Activated CD4-positive, alpha-beta T cell treated with anti-CD3 and anti-CD28 coated beads, Interleukin-2, Interleukin-4, amounts not matched to agents 100 ng/mL and 50 ng/mL, durations not matched to agents 16 hours and 8 hours (primary cell): Measurements from ENCODE around the gene PPFIBP1.
"Not testable (repeated sequence)": the region's sequence is repeated elsewhere in the genome, so short reads cannot be mapped to it uniquely, and the experiment has no call there.

Experiments used
- DNase-seq: peaks from one replicate; pipeline ENCODE4 v3.0.0-alpha.2; 2020; ENCODE audit warnings: low spot score

Gene PPFIBP1

DNA sequence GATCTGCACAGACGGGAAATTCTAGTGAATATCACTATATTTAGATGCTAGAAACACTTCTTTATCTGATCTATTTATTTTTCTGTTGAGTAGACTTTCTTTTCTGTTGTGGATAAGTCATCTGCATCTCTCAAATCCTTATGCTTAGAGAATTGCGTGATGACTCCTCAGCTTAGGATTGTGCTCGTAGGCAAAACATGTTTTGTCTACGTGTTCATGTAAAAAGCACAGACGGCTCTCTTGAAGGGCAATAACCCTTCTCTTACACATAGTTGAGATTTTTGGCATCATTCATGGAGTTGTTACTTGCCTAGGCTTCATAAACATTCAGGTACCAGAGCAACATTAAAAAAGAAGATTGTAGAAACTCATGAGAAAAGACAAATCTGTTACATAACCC is 18.6 kb downstream of the PPFIBP1 start:
- no peak for DNase-seq

- not testable (repeated sequence) for DNase-seq
These were observed 20.9 kb downstream of the PPFIBP1 start for GRCh38 chr12:27544858-27545257.

DNA sequence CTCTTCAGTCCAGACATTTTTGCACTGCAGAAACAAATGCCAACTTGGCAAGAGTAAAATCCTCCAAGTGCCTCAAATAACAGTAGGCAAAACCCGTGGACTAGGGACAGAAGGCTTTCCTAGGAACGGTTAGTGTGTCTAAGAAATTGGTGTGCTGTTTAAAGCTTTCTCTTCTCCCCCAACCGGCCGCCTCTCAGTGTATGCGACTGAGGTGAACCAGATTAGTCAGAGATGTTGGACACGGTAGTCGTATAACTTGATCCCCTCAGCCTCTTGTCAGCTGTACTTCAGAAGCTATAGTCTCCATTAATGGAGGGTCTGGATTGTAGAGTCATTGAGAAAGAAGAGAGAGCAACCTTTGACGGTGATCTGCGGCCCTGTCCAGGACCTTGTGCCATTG is 21.7 kb downstream of the PPFIBP1 start:
- no peak for DNase-seq

DNA sequence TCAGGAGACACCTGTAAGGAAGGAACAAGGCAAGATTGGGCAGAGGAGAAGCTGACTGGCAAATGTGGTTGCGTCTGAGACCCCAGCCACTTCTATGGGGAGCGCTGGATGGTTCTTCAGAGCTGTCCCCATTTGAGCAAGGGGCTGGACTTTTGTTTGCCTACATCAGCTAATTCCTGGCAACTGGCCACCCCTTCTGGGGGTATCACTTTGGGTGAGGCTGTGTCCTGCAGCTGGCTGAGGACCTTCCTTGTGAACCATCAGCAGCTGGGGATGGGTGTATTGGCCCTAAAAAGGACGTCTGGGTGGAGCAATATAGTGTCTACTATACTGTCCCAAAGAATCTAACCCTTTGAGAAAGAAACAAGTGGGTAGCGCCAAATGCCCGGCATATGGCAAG is 23.6 kb downstream of the PPFIBP1 start:
- no peak for DNase-seq

GRCh38 chr12:27548301-27549199 is 24.5 kb downstream of the PPFIBP1 start:
- DNase-seq = no peak

GRCh38 chr12:27549236-27549800 is 25.3 kb downstream of the PPFIBP1 start:
- DNase-seq = no peak

DNA sequence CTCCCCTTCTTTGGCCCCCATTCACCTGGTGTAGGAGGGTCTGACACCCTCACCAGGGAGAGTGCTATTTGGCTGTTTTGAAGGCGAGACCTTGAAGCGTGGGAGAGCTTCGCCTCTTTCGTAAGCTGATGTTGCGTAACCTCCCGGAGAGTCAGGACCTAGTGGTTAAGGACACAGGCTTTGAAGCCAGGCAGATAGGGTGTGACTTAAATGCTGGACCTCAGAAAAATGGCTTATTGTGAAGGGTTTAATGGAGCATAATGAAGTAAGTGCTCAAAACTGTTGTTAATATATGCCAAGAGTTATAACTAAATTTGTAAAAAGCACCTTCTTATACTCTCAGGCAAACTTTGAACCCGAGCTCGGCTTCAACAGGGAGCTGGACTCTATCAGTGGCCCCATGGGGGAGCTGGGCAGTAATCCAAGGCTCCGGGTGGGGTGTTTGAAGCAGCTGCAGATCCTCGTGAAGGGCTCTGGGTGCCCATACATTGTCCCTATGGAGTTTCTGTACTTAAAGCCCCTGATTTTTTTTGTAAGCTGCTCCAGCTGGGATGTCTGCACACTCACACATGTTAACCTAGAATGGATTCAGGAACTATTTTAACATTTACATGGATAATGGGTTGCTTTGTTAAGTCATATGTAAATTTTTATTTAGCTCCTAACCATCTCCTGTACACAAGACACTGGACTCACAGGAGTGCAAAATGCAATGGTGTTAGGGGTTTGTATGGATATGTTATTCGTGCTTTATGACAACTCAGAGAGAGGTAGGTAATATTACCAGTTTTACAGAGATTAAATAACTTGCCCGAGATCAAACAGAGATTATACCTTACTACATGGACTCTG is 26.0 kb downstream of the PPFIBP1 start:
- peak; percentile 13 for DNase-seq

- DNase-seq = no peak
These were observed 26.6 kb downstream of the PPFIBP1 start for GRCh38 chr12:27550653-27550975.

- DNase-seq = no peak
These were observed 27.3 kb downstream of the PPFIBP1 start for GRCh38 chr12:27551172-27551840.

- no peak for DNase-seq
These were observed 28.2 kb downstream of the PPFIBP1 start for GRCh38 chr12:27552235-27552634.

DNA sequence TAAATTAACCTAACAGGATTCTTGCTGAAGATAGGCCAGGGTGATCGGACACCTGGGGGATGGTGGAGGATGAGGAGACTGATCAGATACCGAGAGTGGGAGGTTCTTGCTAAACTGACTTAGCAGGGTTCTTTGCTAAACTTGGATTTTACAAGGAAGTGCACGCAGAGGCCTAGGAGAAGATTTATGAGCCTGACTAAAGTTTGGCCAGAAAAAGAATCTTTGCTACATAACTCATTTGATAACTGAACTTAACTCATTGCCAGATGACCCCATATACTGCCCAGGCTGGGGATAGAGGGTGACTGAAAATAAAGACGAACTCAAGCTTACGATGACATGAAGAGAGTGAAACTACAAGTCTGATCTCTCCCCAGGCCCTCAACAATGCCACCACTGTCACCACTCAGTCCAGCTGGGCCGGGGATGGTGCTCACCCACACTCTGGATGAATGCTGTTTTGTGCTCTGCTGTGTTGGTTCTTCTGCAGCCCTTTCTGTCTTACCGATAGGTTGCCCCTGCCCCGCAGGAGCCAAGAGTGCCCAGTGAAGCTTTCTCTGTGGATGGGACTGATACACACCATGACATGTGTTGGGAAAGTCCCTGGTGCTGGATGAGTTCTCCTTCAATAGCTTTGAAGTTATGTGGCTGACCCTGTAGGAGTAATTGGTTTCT is 29.0 kb downstream of the PPFIBP1 start:
- DNase-seq = no peak

- no peak for DNase-seq
These were observed 29.9 kb downstream of the PPFIBP1 start for GRCh38 chr12:27553941-27554340.

GRCh38 chr12:27554421-27555186 is 30.6 kb downstream of the PPFIBP1 start:
- DNase-seq = no peak

- no peak for DNase-seq
These were observed 31.4 kb downstream of the PPFIBP1 start for GRCh38 chr12:27555361-27555760.

- DNase-seq = peak; percentile 71
These were observed 32.1 kb downstream of the PPFIBP1 start for GRCh38 chr12:27555925-27556778.

DNA sequence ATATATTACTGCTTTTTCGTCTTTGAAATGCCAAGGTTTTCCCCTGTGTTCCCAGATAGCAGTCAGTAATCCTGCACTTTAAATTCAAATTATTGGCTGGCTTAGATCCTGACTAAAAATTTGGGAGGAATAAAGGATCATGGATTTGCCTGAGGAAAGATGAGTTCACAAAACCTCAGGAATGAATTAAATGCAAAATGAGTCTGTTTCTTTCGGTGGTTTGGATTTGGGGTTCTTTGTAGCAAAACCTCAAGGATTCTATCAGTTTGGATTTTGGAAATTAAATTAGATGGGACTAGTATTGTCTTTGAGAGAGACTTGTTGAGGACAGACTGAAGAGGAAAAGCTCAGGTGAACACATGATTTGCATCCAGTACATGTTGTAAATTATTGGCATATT is 36.1 kb downstream of the PPFIBP1 start:
- no peak for DNase-seq

- no peak for DNase-seq
These were observed 37.7 kb downstream of the PPFIBP1 start for GRCh38 chr12:27561535-27562350.

DNA sequence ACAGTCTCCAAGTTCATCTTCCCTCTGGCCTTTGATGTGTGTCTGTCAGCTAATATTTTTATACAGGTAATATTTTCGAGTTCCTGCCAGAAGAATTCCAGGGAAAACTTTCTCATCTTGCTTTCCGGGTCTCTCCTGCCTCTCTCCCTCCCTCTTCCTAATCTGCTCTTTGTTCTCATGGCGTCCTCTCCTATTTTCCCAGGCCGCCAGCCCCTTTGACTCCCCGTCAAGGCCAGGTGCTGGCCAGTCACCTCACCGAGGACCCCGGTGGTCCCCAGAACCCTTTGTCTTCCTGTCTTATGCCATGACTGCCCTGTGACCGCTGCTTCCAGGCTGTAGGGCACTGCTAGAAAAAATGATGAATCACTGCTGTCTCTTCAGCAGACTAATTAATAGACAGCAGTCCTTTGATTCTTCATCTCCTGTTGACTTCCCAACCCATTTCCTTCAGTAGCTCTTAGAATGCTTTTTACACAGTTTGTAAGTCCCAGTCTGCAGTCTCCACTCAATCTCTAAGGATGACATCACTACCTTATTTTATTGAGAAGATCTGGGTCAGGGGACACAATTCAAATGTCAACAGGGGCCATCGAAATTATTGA is 40.7 kb downstream of the PPFIBP1 start:
- no peak for DNase-seq

GRCh38 chr12:27566159-27566558 is 42.2 kb downstream of the PPFIBP1 start:
- DNase-seq = no peak
